Measurements from ENCODE around the gene ITGAV.

DNA sequence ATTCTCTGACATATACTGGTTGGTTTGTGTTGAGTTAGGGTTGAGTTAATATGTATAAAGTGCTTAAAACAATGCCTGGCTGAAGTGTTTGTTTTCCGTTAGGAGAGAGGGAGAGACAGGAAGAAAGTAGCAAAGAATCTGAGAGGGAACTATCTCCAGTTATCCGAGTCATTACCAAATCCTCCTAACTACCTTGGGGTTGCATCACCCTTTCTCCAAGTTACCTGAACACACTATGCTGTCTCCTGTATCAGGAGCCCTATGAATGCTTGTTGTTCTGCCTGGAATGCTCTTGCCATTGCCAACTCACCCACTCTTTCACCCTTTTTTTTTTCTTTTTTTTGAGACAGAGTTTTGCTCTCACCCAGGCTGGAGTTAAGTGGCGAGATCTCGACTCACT is 47.9 kb upstream of the ITGAV start:
- no peak for TF ChIP-seq POLR2A (IDR thresholded peaks at IDR 0.05)
- TF ChIP-seq, protein P1, sequence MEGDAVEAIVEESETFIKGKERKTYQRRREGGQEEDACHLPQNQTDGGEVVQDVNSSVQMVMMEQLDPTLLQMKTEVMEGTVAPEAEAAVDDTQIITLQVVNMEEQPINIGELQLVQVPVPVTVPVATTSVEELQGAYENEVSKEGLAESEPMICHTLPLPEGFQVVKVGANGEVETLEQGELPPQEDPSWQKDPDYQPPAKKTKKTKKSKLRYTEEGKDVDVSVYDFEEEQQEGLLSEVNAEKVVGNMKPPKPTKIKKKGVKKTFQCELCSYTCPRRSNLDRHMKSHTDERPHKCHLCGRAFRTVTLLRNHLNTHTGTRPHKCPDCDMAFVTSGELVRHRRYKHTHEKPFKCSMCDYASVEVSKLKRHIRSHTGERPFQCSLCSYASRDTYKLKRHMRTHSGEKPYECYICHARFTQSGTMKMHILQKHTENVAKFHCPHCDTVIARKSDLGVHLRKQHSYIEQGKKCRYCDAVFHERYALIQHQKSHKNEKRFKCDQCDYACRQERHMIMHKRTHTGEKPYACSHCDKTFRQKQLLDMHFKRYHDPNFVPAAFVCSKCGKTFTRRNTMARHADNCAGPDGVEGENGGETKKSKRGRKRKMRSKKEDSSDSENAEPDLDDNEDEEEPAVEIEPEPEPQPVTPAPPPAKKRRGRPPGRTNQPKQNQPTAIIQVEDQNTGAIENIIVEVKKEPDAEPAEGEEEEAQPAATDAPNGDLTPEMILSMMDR (IDR thresholded peaks at IDR 0.05), result no peak

Measured in lower leg skin (tissue), 3 donors.